Hematopoietic multipotent progenitor cell treated with erythropoietin and hydrocortisone succinate and interleukin-3 and kit ligand, for 17 days (in vitro differentiated cells): ENCODE results near the gene ATP8B1.
"Not testable (repeated sequence)": the region's sequence is repeated elsewhere in the genome, so short reads cannot be mapped to it uniquely, and the experiment has no call there.

Experiments used
- DNase-seq: peaks from one replicate; pipeline ENCODE4 v3.0.0-alpha.2; 2015; ENCODE audit warnings: low spot score

ATP8B1 gene

GRCh38 chr18:57803103-57803969, at the start of gene ATP8B1:
TSS of gene ATP8B1 (minus strand) at chr18:57803315. CDS start at chr18:57731807, 71,508 bp downstream.
- DNase-seq = no peak

DNA sequence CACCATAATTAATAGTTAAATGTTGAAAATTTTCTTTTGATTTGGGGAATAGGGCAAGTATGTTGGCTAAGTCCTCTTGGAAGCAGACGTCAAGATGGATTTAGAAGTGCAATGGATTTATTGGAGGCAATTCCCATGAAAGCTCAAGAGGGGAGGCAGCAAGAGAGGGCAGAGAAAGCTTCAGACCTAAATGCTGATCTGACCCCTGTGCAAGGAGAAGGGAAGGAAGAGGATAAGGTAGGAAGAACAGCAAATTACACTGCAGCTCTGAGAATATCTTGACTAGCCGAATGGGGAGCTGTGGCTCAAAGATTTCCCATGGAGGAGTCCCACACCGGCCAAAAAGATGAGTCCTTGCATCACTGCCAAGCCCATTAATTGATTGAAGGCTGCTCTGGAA, 46.9 kb upstream of the ATP8B1 start:
- DNase-seq = no peak

- not testable (repeated sequence) for DNase-seq
Observed at GRCh38 chr18:57848374-57848773, 45.3 kb upstream of the ATP8B1 start.

GRCh38 chr18:57847431-57847830, 44.3 kb upstream of the ATP8B1 start:
- DNase-seq = not testable (repeated sequence)

GRCh38 chr18:57846258-57846657, 43.1 kb upstream of the ATP8B1 start:
- DNase-seq = peak; percentile 37

DNA sequence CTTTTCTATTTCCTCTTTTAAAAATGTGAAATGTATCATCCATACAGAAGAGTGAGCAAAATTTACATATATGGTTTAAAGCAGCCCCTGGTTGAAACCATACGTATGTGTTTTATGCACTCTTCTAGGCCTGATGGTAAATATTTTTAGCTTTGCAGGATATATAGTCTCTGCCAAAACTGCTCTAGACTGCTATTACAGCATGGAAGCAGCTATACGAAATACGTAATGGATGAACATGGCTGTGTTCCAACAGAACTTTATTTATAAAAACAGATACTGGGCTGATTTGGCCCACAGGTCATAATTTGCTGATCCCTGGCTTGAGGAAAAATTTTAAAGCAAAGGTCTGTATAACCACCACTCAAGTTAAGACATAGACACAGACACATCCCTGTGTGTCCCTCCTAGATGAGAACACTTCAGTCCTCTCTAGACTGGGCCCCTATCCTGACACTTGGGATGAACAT, 42.5 kb upstream of the ATP8B1 start:
- no peak for DNase-seq

DNA sequence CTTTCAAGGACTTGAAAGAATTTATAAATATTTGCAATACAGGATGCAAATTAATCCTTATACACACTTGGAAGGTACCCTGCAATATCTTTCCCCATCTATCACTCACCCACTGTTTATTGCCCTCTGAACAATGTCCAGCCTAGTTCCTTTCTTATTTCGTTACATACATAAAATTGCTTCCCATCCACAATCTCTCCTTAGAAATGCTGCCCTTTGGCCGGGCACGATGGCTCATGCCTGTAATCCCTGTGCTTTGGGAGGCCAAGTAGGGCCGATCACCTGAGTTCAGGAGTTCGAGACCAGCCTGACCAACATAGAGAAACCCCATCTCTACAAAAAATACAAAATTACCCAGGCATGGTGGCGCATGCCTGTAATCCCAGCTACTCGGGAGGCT, 41.2 kb upstream of the ATP8B1 start:
- DNase-seq = no peak

DNA sequence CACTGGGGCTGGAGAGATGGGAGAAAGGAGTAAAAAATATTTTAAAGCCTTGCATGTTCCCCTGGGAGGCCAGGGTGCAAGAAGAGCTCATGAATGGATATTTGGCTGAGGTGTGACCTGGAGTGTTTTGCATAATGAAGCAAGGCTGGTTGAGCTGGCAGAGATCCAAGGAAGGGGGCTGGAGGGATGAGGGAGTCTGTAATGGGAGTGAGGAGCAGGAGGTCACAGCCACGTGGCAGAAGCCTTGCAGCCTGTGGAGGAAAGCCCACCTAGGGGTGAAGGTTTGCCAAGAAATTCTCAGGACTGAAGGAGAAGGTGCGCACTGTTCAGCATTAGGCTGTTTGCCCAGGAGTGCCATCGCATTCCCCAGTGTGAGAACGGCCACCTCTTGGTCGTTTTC, 40.3 kb upstream of the ATP8B1 start:
- no peak for DNase-seq

DNA sequence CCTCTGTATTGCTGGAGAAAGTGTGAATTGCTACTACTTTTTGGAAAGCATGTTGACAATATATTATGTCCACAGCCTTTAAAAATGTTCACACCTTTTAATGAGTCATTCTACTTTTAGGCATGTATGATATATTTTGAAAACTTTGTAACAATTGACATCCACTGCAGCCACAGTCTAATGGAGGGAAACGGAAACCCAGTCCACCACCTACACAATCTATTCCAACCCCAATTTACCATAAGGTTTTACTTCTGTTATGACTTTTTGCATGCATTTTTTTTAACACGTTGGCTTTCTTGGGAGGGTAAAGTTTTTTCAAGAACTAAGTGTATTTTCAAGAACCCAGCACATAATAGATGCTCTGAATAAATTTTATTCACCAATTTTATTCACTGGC, 38.5 kb upstream of the ATP8B1 start:
- no peak for DNase-seq

- no peak for DNase-seq
Observed at GRCh38 chr18:57839942-57840381, 36.8 kb upstream of the ATP8B1 start.

DNA sequence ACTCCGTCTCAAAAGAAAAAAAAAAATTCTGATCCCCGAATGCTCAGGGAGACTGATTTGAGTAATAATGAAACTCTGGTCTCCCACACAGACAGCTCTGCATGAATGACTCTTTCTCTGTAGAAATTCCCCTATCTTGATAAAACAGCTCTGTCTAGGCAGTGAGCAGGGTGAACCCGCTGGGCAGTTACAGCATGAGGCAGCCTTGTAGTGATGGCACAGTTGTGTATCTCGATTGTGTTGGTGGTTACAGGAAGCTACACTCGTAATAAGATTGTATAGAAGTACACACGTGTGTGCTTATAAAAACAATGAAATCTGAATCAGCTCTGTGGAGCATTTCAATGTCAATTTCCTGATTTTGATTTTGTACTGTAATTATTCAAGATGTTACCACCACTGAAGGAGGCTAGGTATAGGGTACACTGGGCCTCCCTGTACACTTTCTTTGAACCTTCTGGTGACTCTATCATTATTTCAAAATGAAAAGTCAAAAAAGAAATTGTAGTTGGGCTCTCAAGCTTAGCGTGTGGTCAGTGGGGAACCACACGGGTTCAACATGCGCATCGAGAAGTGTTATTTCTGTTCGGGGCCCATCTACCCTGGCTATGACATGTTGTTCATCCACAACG, 34.9 kb upstream of the ATP8B1 start:
- DNase-seq = no peak

DNA sequence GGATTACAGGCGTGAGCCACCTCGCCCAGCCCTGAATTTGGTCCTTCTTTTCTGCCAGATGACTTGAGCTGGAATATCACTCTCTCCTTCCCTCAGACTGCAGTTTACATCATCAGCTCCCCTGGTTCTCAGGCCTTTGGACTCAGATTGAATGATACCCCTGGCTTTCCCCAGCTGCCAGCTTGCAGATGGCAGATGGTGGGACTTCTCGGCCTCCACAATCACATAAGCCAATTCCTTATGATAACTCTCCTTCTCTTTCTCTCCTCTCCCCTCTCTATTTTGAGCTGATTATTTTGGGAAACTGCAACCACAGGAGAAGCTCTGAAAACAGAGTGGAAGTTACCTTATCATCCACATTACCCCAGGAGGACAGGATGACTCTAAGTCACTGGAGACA, 33.4 kb upstream of the ATP8B1 start:
- DNase-seq = no peak

- no peak for DNase-seq
Observed at GRCh38 chr18:57835904-57836303, 32.8 kb upstream of the ATP8B1 start.

GRCh38 chr18:57834616-57835015, 31.5 kb upstream of the ATP8B1 start:
- DNase-seq = no peak

GRCh38 chr18:57833441-57834101, 30.5 kb upstream of the ATP8B1 start:
- DNase-seq = no peak

DNA sequence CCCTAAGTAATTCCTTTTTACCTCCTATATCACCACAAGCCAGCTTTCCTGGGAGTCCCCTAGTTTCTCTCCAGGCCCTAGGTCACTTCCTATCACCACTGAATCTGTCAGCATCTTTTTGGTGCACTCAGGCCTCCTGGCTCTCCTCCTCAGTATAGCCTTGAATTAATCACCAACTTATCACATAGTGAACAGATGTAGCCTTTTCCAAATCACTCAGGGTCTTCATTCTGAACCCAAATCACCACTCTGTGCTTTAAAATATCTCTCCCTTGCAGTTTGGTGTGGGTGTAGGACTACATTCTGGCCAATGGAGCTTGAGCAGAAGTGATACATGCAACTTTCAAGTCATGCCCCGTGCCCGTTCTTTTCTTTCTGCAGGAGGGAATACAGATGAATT, 29.6 kb upstream of the ATP8B1 start:
- DNase-seq = no peak

DNA sequence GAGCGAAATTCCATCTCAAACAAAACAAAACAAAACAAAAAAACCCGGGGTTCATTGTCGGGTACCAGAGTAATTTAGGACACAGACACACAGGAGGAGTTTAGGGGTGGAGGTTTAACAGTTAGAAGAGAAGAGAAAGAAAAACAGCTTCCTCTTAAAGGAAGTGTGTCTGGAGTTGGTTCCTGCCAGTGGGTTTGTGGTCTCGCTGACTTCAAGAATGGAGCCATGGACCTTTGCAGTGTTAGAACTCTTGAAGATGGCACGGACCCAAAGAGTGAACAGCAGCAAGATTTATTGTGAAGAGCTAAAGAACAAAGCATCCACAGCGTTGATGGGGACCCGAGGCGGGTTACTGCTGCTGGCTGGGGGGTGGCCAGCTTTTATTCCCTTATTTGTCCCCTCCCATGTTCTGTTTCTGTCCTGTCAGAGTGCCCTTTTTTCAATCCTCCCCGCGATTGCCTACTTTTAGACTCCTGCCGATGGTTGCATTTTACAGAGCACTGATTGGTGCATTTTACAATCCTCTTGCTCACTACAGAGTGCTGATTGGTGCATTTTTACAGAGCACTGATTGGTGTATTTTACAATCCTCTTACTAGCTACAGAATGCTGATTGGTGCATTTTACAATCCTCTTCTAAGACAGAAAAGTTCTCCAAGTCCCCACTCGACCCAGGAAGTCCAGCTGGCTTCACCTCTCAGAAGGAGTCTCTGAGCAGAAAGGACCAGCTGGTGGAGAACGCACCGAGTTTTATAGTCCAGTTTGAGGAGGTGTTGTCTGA, 28.7 kb upstream of the ATP8B1 start:
- no peak for DNase-seq

DNA sequence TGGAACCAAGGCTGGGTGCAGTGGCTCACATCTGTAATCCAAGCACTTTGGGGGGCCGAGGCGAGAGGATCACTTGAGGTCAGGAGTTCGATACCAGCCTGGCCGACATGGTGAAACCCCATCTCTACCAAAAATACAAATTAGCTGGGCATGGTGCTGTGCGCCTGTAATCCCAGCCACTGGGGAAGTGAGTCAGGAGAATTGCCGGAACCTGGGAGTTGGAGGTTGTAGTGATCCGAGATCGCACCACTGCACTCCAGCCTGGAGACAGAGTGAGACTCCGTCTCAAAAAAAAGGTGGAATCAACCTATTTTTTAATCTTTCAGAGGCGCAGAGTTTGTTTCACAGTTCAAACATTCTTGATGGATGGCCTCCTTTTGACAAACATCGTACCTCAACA, 24.5 kb upstream of the ATP8B1 start:
- DNase-seq = no peak

DNA sequence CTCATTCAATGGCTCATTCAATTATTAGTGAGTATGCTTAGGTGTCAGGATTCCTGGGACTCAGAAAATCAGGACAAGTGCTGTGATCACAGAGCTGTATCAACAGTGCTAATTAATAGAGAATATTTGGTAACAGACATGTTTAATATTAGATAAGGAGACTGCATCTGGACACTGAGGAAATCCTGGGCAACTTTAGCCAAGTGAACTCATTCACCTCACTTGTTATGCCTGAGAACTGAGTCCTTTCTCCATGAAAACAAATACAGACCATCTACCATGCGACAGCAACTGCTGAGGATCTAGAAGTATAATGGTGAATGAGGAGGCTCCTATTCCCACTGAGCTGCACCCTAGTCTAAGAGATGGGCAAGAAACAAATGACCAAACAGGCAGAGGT, 23.1 kb upstream of the ATP8B1 start:
- DNase-seq = no peak

- not testable (repeated sequence) for DNase-seq
Observed at GRCh38 chr18:57820583-57820982, 17.5 kb upstream of the ATP8B1 start.

DNA sequence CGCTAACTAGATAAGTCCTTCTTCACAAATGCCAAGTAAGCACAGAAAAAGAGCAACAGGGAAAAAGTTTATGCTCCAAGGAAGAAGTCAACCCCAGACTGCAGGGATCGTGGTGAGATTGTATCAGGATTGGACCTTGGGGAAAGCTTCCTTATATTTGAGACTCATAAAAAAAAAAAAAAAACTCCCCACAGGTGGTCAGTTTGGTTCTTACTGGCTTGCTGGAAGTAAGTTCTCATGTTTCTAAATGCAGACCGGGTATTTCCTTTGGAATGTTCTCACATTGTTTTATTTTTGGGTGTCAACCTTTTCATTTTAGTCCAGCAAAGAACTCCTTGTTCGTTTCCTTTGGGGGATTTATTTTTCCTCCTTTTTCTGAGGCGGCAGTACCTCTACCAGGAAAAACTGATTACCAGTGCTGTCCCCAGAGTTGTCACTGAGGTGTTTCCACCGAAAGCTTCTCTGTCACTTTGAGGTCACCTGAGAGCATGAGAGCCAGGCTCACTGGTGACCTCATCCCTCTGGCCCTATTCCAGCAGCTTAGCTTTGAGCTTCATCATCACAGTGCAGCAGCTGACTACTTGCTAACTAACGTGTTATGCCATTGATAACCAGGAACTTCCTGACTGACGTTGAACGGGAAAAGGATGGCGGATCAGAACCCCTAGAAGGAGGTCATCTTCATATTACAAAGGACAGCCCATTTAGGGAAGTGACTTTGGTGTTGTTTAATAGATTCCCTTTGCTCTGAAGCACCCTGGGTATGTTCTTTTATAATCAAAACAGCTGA, 16.8 kb upstream of the ATP8B1 start:
- peak; percentile 85 for DNase-seq
